Measurements from ENCODE around the gene DPH1.

- TF ChIP-seq CTCF (tag by site-specific recombination; IDR thresholded peaks at IDR 0.05) (no peak), ZNF398 (tag by site-specific recombination; IDR thresholded peaks at IDR 0.05) (no peak), ZNF558 (tag by site-specific recombination; IDR thresholded peaks at IDR 0.05) (no peak), KLF16 (tag by site-specific recombination; IDR thresholded peaks at IDR 0.05) (no peak), HOXC10 (CRISPR knock-in tag; IDR thresholded peaks at IDR 0.05) (no peak), ZNF785 (tag by site-specific recombination; IDR thresholded peaks at IDR 0.05) (no peak), ZBTB11 (tag by site-specific recombination; conservative IDR thresholded peaks at IDR 0.05; ENCODE audit: low read depth) (no peak), ZNF48 (tag by site-specific recombination; IDR thresholded peaks at IDR 0.05) (no peak), ZNF280D (tag by site-specific recombination; IDR thresholded peaks at IDR 0.05) (no peak), ZNF274 (IDR thresholded peaks at IDR 0.05; ENCODE audit: low read length) (no peak), ZNF274 (tag by site-specific recombination; IDR thresholded peaks at IDR 0.05; ENCODE audit: borderline replicate concordance) (no peak), YY1 (tag by site-specific recombination; IDR thresholded peaks at IDR 0.05) (no peak), KLF10 (tag by site-specific recombination; IDR thresholded peaks at IDR 0.05) (no peak), ZNF513 (tag by site-specific recombination; IDR thresholded peaks at IDR 0.05) (no peak), ZBTB1 (tag by site-specific recombination; IDR thresholded peaks at IDR 0.05) (no peak)
These were observed 9.2 kb upstream of the DPH1 start for GRCh38 chr17:2020721-2021120.

All from HEK293 (cell line).